NT2/D1 (cell line): ENCODE measurements around the gene MBNL1.

Experiments used
- DNase-seq: peaks from one replicate; pipeline ENCODE4 v3.0.0-alpha.2; 2011; ENCODE audit warnings: low read depth, low spot score
- H3K27me3 ChIP-seq: 2 replicates; pipeline ENCODE4 v1.6.0; 2011; ENCODE audit warnings: mild to moderate bottlenecking; ENCODE audit not compliant: insufficient read length, insufficient read depth
- H3K36me3 ChIP-seq: 2 replicates; pipeline ENCODE4 v1.6.1; 2011; ENCODE audit warnings: mild to moderate bottlenecking, low read length, mixed read lengths; ENCODE audit not compliant: insufficient read depth, insufficient read length
- H3K4me1 ChIP-seq: 2 replicates; pipeline ENCODE4 v1.5.1; 2011; ENCODE audit not compliant: insufficient read depth, insufficient read length
- H3K4me3 ChIP-seq: 2 replicates; pipeline ENCODE4 v1.5.1; 2011; ENCODE audit warnings: low read depth; ENCODE audit not compliant: insufficient read length
- H3K9ac ChIP-seq: 2 replicates; pipeline ENCODE4 v1.6.0; 2011; ENCODE audit warnings: low read depth; ENCODE audit not compliant: insufficient read length
- H3K9me3 ChIP-seq: 2 replicates; pipeline ENCODE4 v1.5.1; 2011; ENCODE audit warnings: mild to moderate bottlenecking, low read length; ENCODE audit not compliant: insufficient read depth
- SUZ12 ChIP-seq: IDR thresholded peaks from 2 replicates; pipeline ENCODE4 v1.6.1; 2011; ENCODE audit not compliant: insufficient read length, insufficient read depth; ENCODE audit errors: extremely low read depth
- YY1 ChIP-seq: IDR thresholded peaks from 2 replicates; pipeline ENCODE4 v1.6.1; 2011; ENCODE audit not compliant: insufficient read length, insufficient read depth
- ZNF274 ChIP-seq: IDR thresholded peaks from 2 replicates; pipeline ENCODE4 v1.6.1; 2011; ENCODE audit warnings: mild to moderate bottlenecking, low read depth, low read length

The MBNL1 gene

GRCh38 chr3:152293347-152294006 is 24.7 kb downstream of the MBNL1 start:
- DNase-seq = no peak
- H3K4me3 ChIP-seq = no peak overlapping the region
- no peaks in the 10 kb centered on the region for H3K9me3 ChIP-seq
- H3K27me3 ChIP-seq = no peaks in the 10 kb centered on the region
- TF ChIP-seq SUZ12 (no peak), ZNF274 (no peak), YY1 (no peak)
- H3K4me1 ChIP-seq = no peaks in the 10 kb centered on the region
- no peak overlapping the region for H3K9ac ChIP-seq
- H3K36me3 ChIP-seq = no peaks in the 10 kb centered on the region

DNA sequence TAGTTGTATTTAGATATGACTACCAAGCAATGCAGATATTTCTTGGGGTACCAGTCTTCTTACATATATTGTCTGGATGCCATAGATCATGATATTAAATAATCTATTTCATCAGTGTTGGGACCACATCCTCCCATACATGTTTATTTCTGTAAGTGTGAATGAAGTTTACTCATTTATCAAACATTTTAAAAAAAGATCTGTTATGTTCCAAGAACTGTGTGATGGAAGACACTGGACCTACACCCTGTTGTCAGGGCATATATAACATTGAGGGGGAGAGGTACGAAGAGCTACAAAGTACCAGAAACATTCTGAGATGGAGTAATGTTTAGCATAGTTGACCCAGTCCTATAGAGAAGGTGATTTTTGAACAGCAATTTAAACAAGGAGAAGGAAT is 26.6 kb downstream of the MBNL1 start:
- Histone ChIP-seq H3K27me3 (no peaks in the 10 kb centered on the region), H3K9ac (no peak overlapping the region), H3K36me3 (peaks cover 10% of the 10 kb centered on the region), H3K4me3 (no peak overlapping the region), H3K4me1 (no peaks in the 10 kb centered on the region), H3K9me3 (no peaks in the 10 kb centered on the region)
- TF ChIP-seq ZNF274 = no peak
- TF ChIP-seq SUZ12 = no peak
- no peak for TF ChIP-seq YY1
- no peak for DNase-seq

DNA sequence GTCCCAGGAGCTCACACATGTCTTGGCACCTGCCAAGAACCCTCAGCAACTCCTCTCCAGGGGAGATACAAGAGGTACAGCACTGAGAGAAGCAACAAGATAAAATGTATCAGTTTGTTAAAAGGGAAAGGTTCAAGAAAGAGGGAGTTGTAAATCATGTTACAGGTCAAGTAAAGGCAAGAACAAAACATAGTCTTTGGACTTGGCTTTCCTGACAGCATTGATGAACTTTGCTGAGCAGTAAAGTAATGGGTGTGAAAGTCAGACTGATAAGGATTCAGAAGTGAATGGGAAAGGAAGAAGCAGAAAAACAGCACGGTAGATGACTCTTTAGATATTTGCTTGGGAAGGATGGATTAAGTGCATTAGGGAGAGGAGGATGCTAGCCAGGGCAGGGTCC is 27.1 kb downstream of the MBNL1 start:
- Histone ChIP-seq H3K9me3 (no peaks in the 10 kb centered on the region), H3K36me3 (peaks cover 11% of the 10 kb centered on the region), H3K9ac (no peak overlapping the region), H3K27me3 (no peaks in the 10 kb centered on the region), H3K4me3 (no peak overlapping the region), H3K4me1 (no peaks in the 10 kb centered on the region)
- TF ChIP-seq ZNF274 = no peak
- TF ChIP-seq SUZ12 = no peak
- no peak for TF ChIP-seq YY1
- DNase-seq = no peak

- H3K4me3 ChIP-seq = no peak overlapping the region
- no peaks in the 10 kb centered on the region for H3K4me1 ChIP-seq
- H3K9me3 ChIP-seq = no peaks in the 10 kb centered on the region
- H3K27me3 ChIP-seq = no peaks in the 10 kb centered on the region
- no peak overlapping the region for H3K9ac ChIP-seq
- no peak for DNase-seq
- H3K36me3 ChIP-seq = peaks cover 11% of the 10 kb centered on the region
- TF ChIP-seq ZNF274 = no peak
- no peak for TF ChIP-seq SUZ12
- no peak for TF ChIP-seq YY1
Observed at GRCh38 chr3:152296382-152296781, 27.7 kb downstream of the MBNL1 start.

DNA sequence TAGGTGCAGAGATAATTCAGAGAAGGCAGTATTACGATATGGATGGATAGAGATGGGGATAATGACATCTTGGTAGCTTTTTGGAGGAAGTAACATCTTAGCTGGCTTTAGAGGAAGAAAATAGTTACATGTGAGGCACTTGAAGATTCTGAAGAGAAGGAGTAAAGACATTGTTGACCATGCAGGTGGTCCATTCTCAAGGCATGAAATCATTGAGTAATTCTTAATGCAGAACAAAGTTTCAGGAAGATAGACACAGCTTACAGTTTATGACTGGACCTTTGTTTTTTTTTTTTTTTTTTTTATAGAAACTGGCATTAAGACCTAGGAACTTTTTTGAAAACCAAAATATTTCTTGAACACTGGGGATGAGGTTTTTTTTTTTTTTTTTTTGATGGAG is 28.2 kb downstream of the MBNL1 start:
- TF ChIP-seq YY1 (no peak), ZNF274 (no peak), SUZ12 (no peak)
- Histone ChIP-seq H3K27me3 (no peaks in the 10 kb centered on the region), H3K4me3 (no peak overlapping the region), H3K9ac (no peak overlapping the region), H3K9me3 (no peaks in the 10 kb centered on the region), H3K4me1 (no peaks in the 10 kb centered on the region), H3K36me3 (peaks cover 11% of the 10 kb centered on the region)
- DNase-seq = no peak

DNA sequence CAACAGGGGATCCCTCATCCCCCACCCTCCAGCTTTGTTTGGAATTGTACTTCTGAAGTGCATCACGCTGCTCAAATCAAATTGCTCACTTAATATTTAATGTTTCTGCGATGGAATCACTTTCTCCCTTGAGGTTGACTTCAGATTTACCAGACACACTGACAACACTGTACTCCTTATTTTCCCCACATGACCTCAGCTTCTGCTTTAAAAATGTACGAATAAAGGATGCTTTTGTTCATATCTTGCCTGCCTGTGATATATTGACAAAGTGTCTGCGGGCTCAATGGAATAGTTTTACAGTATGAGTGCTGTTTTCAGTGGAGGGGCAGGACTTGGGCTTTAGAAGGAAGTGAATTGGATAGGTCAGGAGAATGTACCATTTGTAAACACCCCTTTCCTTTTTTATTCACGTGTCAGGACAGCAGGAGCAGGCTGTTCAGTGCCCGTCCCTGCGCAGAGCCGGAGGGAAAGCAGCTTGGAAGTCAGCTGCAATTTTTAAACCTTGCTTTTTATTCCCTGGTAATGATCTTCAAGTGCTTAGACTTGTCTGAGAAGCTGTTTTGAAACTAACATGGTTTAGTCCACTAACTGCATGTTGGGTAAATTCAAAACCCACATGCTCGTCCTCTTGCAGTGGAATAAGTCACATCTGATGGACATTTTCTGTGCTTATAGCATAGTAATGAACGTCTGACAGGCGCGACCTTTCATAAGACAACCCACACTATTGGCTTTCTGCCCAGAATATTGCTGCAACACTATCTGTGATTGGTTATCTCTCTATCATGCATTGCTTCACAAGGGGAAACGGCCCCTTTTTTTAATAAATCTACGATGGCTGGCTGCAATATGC is 29.9 kb downstream of the MBNL1 start:
- DNase-seq = no peak
- no peaks in the 10 kb centered on the region for H3K9me3 ChIP-seq
- TF ChIP-seq YY1 = no peak
- TF ChIP-seq SUZ12 = no peak
- no peak for TF ChIP-seq ZNF274
- no peak overlapping the region for H3K9ac ChIP-seq
- H3K4me1 ChIP-seq = no peaks in the 10 kb centered on the region
- no peaks in the 10 kb centered on the region for H3K27me3 ChIP-seq
- no peak overlapping the region for H3K4me3 ChIP-seq
- H3K36me3 ChIP-seq = peaks cover 11% of the 10 kb centered on the region

DNA sequence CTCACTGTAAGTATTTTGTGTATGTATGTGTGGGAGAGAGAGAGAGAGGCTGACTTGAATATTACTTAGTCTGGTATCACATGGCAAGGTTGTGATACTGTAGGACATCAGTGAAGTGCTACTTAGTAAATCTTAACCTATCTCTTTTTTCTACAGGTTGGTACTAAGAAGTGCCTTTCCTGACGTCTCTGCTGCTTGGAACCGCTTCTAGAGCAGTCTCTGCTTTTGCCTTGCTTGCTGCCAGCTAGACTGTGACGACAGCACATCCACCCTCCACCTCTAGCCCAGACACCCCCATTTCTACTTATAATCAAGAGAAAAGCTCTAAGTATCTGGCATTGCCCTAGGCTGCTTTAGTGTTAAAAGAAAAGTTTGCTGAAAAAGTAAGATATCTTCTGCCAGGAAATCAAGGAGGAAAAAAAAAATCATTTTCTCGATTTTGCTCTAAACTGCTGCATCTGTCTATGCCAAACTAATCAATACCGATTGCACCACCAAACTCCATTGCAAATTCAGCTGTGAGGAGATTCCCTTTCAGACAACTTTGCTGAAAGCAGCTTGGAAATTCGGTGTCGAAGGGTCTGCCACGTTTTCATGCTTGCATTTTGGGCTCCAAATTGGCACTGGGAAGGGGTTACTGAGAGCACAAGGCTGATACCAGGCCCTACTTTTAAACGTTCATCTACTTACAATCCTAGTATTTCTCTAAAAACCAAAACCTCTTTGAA is 30.7 kb downstream of the MBNL1 start:
- TF ChIP-seq ZNF274 (no peak), YY1 (no peak), SUZ12 (no peak)
- no peak overlapping the region for H3K9ac ChIP-seq
- H3K27me3 ChIP-seq = no peaks in the 10 kb centered on the region
- no peaks in the 10 kb centered on the region for H3K4me1 ChIP-seq
- DNase-seq = no peak
- H3K36me3 ChIP-seq = peaks cover 11% of the 10 kb centered on the region
- H3K4me3 ChIP-seq = no peak overlapping the region
- H3K9me3 ChIP-seq = no peaks in the 10 kb centered on the region
